ENCODE results near the gene CEP192. TPM values are rescaled to one million over a fixed set of nuclear protein-coding genes. Genes with fewer than 3 reads are reported as not detected.
A peak's percentile ranks its signal among the peaks of the same experiment; 100 is the strongest.

Gene CEP192
- total RNA-seq, 1 donor from 2014 or later, result 14.4 TPM

DNA sequence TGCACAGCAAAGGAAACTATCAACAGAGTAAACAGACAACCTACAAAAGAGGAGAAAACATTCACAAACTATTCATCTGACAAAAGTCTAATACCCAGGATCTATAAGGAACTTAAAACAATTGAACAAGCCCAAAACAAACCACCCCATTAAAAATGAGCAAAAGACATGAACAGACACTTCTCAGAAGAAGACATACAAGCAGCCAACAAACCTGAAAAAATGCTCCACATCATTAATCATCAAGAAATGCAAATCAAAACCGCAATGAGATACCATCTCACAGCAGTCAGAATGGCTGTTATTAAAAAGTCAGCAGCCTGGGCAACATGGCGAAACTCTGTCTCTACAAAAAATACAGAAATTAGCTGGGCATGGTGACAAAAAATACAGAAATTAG, 117.2 kb downstream of the CEP192 start:
- Histone ChIP-seq H3K36me3 (ENCODE audit: control insufficient read depth, insufficient read depth, low read length) (peaks cover 1% of the 10 kb centered on the region), H3K27me3 (ENCODE audit: control insufficient read depth, insufficient read depth, low read length) (no peaks in the 10 kb centered on the region), H3K4me3 (ENCODE audit: low read depth, low read length) (no peak overlapping the region)
- no peak for DNase-seq (ENCODE audit: low read depth)
- TF ChIP-seq, protein P1, sequence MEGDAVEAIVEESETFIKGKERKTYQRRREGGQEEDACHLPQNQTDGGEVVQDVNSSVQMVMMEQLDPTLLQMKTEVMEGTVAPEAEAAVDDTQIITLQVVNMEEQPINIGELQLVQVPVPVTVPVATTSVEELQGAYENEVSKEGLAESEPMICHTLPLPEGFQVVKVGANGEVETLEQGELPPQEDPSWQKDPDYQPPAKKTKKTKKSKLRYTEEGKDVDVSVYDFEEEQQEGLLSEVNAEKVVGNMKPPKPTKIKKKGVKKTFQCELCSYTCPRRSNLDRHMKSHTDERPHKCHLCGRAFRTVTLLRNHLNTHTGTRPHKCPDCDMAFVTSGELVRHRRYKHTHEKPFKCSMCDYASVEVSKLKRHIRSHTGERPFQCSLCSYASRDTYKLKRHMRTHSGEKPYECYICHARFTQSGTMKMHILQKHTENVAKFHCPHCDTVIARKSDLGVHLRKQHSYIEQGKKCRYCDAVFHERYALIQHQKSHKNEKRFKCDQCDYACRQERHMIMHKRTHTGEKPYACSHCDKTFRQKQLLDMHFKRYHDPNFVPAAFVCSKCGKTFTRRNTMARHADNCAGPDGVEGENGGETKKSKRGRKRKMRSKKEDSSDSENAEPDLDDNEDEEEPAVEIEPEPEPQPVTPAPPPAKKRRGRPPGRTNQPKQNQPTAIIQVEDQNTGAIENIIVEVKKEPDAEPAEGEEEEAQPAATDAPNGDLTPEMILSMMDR (IDR thresholded peaks at IDR 0.05; ENCODE audit: insufficient read depth, low read length, poor library complexity, severe bottlenecking), result no peak

DNA sequence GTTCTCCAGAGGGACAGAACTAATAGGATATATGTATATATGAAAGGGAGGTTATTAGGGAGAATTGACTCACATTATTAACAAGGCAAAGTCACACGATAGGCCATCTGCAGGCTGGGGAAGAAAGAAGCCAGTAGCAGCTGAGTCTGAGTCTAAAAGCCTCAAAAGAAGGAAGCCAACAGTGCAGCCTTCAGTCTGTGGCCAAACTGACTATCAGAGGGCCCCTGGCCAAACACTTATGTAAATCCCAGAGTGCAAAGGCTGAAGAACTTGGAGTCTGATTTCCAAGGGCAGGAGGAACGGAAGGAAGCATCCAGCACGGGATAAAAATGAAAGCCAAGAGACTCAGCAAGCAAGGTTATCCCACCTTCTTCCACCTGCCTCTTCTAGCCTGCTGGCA, 119.4 kb downstream of the CEP192 start:
- TF ChIP-seq, protein P1 (IDR thresholded peaks at IDR 0.05; ENCODE audit: insufficient read depth, low read length, poor library complexity, severe bottlenecking), result no peak
- H3K4me3 ChIP-seq (ENCODE audit: low read depth, low read length), result no peak overlapping the region
- DNase-seq (ENCODE audit: low read depth), result no peak
- no peaks in the 10 kb centered on the region for H3K27me3 ChIP-seq (ENCODE audit: control insufficient read depth, insufficient read depth, low read length)
- H3K36me3 ChIP-seq (ENCODE audit: control insufficient read depth, insufficient read depth, low read length), result no peaks in the 10 kb centered on the region

DNA sequence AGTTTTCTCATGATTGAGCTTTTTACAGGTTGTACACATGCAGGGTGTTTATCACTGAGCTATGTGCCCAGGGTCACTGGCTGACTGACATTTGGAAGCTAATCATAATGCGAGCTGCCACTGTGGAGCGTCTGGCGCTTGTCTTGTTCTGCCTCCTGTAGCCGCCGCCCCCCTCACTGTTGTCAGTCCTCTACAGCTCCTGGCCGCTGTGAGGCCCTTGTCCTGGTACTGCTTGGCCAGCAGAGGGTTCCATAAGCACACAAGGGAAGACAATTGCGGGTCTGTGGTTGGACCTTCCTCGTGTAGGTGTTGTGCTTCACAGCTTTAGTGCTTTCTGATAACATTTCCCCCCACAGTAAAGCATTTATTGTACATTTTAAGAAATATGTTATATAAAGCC, 121.8 kb downstream of the CEP192 start:
- H3K4me3 ChIP-seq (ENCODE audit: low read depth, low read length), result no peak overlapping the region
- no peaks in the 10 kb centered on the region for H3K27me3 ChIP-seq (ENCODE audit: control insufficient read depth, insufficient read depth, low read length)
- TF ChIP-seq, protein P1 (IDR thresholded peaks at IDR 0.05; ENCODE audit: insufficient read depth, low read length, poor library complexity, severe bottlenecking), result peak; percentile 45
- peak; percentile 14 for DNase-seq (ENCODE audit: low read depth)
- H3K36me3 ChIP-seq (ENCODE audit: control insufficient read depth, insufficient read depth, low read length), result no peaks in the 10 kb centered on the region

GRCh38 chr18:13120255-13120654, 129.1 kb downstream of the CEP192 start:
- Histone ChIP-seq H3K36me3 (ENCODE audit: control insufficient read depth, insufficient read depth, low read length) (peaks cover 2% of the 10 kb centered on the region), H3K4me3 (ENCODE audit: low read depth, low read length) (no peak overlapping the region), H3K27me3 (ENCODE audit: control insufficient read depth, insufficient read depth, low read length) (no peaks in the 10 kb centered on the region)
- DNase-seq (ENCODE audit: low read depth), result no peak
- TF ChIP-seq, protein P1 (IDR thresholded peaks at IDR 0.05; ENCODE audit: insufficient read depth, low read length, poor library complexity, severe bottlenecking), result no peak

GRCh38 chr18:13120983-13121441, 129.8 kb downstream of the CEP192 start:
- peaks cover 2% of the 10 kb centered on the region for H3K36me3 ChIP-seq (ENCODE audit: control insufficient read depth, insufficient read depth, low read length)
- no peak overlapping the region for H3K4me3 ChIP-seq (ENCODE audit: low read depth, low read length)
- DNase-seq (ENCODE audit: low read depth), result no peak
- H3K27me3 ChIP-seq (ENCODE audit: control insufficient read depth, insufficient read depth, low read length), result no peaks in the 10 kb centered on the region
- TF ChIP-seq, protein P1 (IDR thresholded peaks at IDR 0.05; ENCODE audit: insufficient read depth, low read length, poor library complexity, severe bottlenecking), result no peak

DNA sequence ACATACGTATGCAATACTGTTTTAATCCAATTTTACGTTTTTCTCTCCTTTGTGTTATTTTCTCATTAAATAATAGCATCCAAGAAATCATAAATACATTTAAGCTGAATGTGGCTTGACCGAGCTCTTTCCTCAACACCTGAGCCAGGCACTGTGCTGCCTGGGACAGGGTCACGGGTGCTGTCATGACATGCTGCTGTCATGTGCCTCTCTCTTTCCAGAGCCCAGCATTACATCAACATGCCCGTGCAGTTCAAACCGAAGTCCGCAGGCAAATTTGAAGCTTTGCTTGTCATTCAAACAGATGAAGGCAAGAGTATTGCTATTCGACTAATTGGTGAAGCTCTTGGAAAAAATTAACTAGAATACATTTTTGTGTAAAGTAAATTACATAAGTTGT, 133.2 kb downstream of the CEP192 start:
- no peak overlapping the region for H3K4me3 ChIP-seq (ENCODE audit: low read depth, low read length)
- no peak for DNase-seq (ENCODE audit: low read depth)
- no peaks in the 10 kb centered on the region for H3K27me3 ChIP-seq (ENCODE audit: control insufficient read depth, insufficient read depth, low read length)
- H3K36me3 ChIP-seq (ENCODE audit: control insufficient read depth, insufficient read depth, low read length), result no peaks in the 10 kb centered on the region
- TF ChIP-seq, protein P1 (IDR thresholded peaks at IDR 0.05; ENCODE audit: insufficient read depth, low read length, poor library complexity, severe bottlenecking), result no peak
